Neuronal stem cell (in vitro differentiated cells): Measurements from ENCODE around the gene NOSTRIN.
"Not testable (repeated sequence)": the region's sequence is repeated elsewhere in the genome, so short reads cannot be mapped to it uniquely, and the experiment has no call there.

ENCODE experiments used
- DNase-seq: peaks from one replicate; pipeline ENCODE4 v3.0.0-alpha.2; 2013; ENCODE audit warnings: low spot score
- H2AFZ ChIP-seq: one replicate; pipeline ENCODE4 v1.6.1; 2013; ENCODE audit warnings: mild to moderate bottlenecking, low read length, inconsistent platforms
- H2AK5ac ChIP-seq: 2 replicates; pipeline ENCODE4 v1.6.1; 2013; ENCODE audit warnings: low read depth, mild to moderate bottlenecking, inconsistent platforms, low read length, moderate library complexity, mixed read lengths
- H2BK120ac ChIP-seq: 2 replicates; pipeline ENCODE4 v1.6.1; 2013; ENCODE audit warnings: low read depth, mild to moderate bottlenecking, inconsistent platforms, low read length, moderate library complexity, mixed read lengths
- H2BK12ac ChIP-seq: one replicate; pipeline ENCODE4 v1.6.1; 2013; ENCODE audit warnings: low read length, inconsistent platforms
- H2BK15ac ChIP-seq: 2 replicates; pipeline ENCODE4 v1.6.1; 2013; ENCODE audit warnings: mild to moderate bottlenecking, low read length, inconsistent platforms, mixed read lengths
- H2BK5ac ChIP-seq: one replicate; pipeline ENCODE4 v1.6.1; 2013; ENCODE audit warnings: inconsistent platforms, mild to moderate bottlenecking, low read length, moderate library complexity
- H3K14ac ChIP-seq: one replicate; pipeline ENCODE4 v1.6.1; 2013; ENCODE audit warnings: low read length, inconsistent platforms
- H3K18ac ChIP-seq: 2 replicates; pipeline ENCODE4 v1.6.1; 2013; ENCODE audit warnings: low read length, inconsistent platforms
- H3K23ac ChIP-seq: 2 replicates; pipeline ENCODE4 v1.6.1; 2013; ENCODE audit warnings: low read depth, mild to moderate bottlenecking, mixed read lengths, low read length, inconsistent platforms; ENCODE audit not compliant: poor library complexity
- H3K27ac ChIP-seq: replicated peaks from 3 replicates; pipeline ENCODE4 v1.5.1; 2013; ENCODE audit warnings: low read length, inconsistent platforms
- H3K27me3 ChIP-seq, 3 experiments: 2 replicates each; pipeline ENCODE4 v1.6.1; 2013; ENCODE audit warnings: low read length in 3 of 3, mild to moderate bottlenecking in 2 of 3, inconsistent platforms in 1 of 3, low read depth in 1 of 3, mixed read lengths in 1 of 3, moderate library complexity in 1 of 3; ENCODE audit not compliant: control insufficient read depth in 3 of 3, insufficient read depth in 3 of 3
- H3K36me3 ChIP-seq, 2 donors: replicated peaks in 1 of 2; 2 replicates each; pipeline ENCODE4 v1.6.1; 2013; ENCODE audit warnings: low read length in 2 of 2; ENCODE audit not compliant: control insufficient read depth in 2 of 2, insufficient read depth in 2 of 2
- H3K4ac ChIP-seq: 2 replicates; pipeline ENCODE4 v1.6.1; 2013; ENCODE audit warnings: inconsistent platforms, mild to moderate bottlenecking, low read length, moderate library complexity
- H3K4me1 ChIP-seq, 2 donors: 1 replicate in 1 of 2; 2 replicates in 1 of 2; pipeline ENCODE4 v1.6.1; 2013; ENCODE audit warnings: low read length in 2 of 2, low read depth in 1 of 2; ENCODE audit not compliant: control insufficient read depth in 2 of 2, insufficient read depth in 1 of 2
- H3K4me2 ChIP-seq: one replicate; pipeline ENCODE4 v1.6.1; 2013; ENCODE audit warnings: mild to moderate bottlenecking, low read length, inconsistent platforms; ENCODE audit not compliant: insufficient read depth, poor library complexity, severe bottlenecking
- H3K4me3 ChIP-seq, 2 donors: 2 replicates each; pipeline ENCODE4 v1.5.1; 2013; ENCODE audit warnings: low read length in 2 of 2, mild to moderate bottlenecking in 2 of 2, inconsistent platforms in 1 of 2, moderate library complexity in 1 of 2
- H3K79me1 ChIP-seq: one replicate; pipeline ENCODE4 v1.6.1; 2013; ENCODE audit warnings: low read depth, mild to moderate bottlenecking, inconsistent platforms, low read length, moderate library complexity
- H3K9ac ChIP-seq: one replicate; pipeline ENCODE4 v1.6.1; 2013; ENCODE audit warnings: mild to moderate bottlenecking, low read depth, low read length, inconsistent platforms; ENCODE audit not compliant: poor library complexity
- H3K9me3 ChIP-seq, 2 donors: replicated peaks in 1 of 2; 2 replicates each; pipeline versions ENCODE3 to v1.6.1; 2013; ENCODE audit warnings: low read length in 2 of 2, mild to moderate bottlenecking in 2 of 2, inconsistent platforms in 1 of 2, low read depth in 1 of 2, mixed read lengths in 1 of 2, moderate library complexity in 1 of 2; ENCODE audit not compliant: control insufficient read depth in 2 of 2, insufficient read depth in 1 of 2
- H4K8ac ChIP-seq: one replicate; pipeline ENCODE4 v1.6.1; 2013; ENCODE audit warnings: low read depth, mild to moderate bottlenecking, inconsistent platforms, low read length, moderate library complexity
- H4K91ac ChIP-seq: one replicate; pipeline ENCODE4 v1.6.1; 2013; ENCODE audit warnings: low read length, low read depth, mild to moderate bottlenecking, inconsistent platforms; ENCODE audit not compliant: poor library complexity
- WGBS, 2 donors: extraction: QIAGEN DNeasy Blood & Tissue Kit; methylation state at CpG; one replicate each; pipeline ENCODE4 v1.1.7; 2013; ENCODE audit warnings: missing lambda C conversion rate in 2 of 2, mixed read lengths in 1 of 2; ENCODE audit not compliant: insufficient read length in 2 of 2, insufficient replicate concordance in 1 of 2; ENCODE audit errors: extremely low coverage in 2 of 2; 5-methylcytosine and 5-hydroxymethylcytosine counted together

NOSTRIN gene

DNA sequence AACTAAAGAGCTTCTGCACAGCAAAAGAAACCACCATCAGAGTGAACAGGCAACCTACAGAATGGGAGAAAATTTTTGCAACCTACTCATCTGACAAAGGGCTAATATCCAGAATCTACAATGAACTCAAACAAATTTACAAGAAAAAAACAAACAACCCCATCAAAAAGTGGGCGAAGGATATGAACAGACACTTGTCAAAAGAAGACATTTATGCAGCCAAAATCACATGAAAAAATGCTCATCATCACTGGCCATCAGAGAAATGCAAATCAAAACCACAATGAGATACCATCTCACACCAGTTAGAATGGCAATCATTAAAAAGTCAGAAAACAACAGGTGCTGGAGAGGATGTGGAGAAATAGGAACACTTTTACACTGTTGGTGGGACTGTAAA, 67.9 kb downstream of the NOSTRIN start:
- not testable (repeated sequence) for H3K14ac ChIP-seq, H3K4me2 ChIP-seq, H3K79me1 ChIP-seq, H3K4ac ChIP-seq, H3K9ac ChIP-seq, H2AK5ac ChIP-seq, H2BK15ac ChIP-seq, DNase-seq, H4K8ac ChIP-seq, H4K91ac ChIP-seq, H2AFZ ChIP-seq, H2BK12ac ChIP-seq, H3K18ac ChIP-seq, H2BK120ac ChIP-seq, H3K4me1 ChIP-seq, H3K27ac ChIP-seq, H2BK5ac ChIP-seq, H3K27me3 ChIP-seq, H3K23ac ChIP-seq, H3K4me3 ChIP-seq, H3K9me3 ChIP-seq
- peaks cover 2 to 45% of the 10 kb centered on the region in 2 donors for H3K36me3 ChIP-seq
- no CpG with 5 or more reads among the region's 1 CpG for WGBS, 2 donors

- no CpG with 5 or more reads among the region's 4 CpGs for WGBS, 2 donors
These were observed 68.4 kb downstream of the NOSTRIN start for GRCh38 chr2:168870824-168871223.

DNA sequence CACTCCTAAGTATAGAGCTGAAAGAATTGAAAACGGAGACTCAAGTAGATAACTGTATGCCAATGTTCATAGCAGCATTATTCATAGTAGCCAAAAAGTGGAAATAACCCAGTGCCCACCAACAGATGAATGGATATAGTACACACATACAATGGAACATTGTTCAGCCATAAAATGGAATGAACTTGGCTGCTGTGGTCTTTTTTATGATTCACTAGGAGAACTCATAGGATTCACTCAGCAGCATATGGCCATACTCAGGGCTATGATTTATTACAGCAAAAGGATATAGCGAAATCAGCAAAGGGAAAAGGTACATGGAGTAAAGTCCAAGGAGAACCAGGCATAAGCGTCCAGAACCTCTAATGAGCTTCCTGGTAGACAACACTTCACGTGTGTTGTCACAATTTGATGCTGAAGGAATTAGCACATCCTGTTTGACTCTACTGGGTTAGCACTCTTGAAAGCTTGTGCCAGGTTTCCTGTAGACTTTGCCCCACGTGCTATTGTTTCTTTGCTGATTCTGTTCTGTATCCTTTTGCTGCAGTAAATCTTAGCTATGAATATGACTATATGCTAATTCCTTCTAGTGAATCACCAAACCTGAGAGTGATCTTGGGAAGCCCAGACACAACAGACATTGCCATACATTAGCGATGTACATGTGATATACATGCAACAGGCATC, 72.1 kb downstream of the NOSTRIN start:
- Histone ChIP-seq H2AK5ac (no peak overlapping the region), H3K36me3 (peaks cover 2 to 68% of the 10 kb centered on the region in 2 donors), H3K4me2 (no peak overlapping the region), H2BK120ac (no peak overlapping the region), H3K27ac (no peak overlapping the region), H3K4me3 (no peak overlapping the region), H2BK5ac (no peak overlapping the region), H2AFZ (no peak overlapping the region), H3K23ac (no peak overlapping the region), H4K8ac (no peak overlapping the region), H3K27me3 (no peaks in the 10 kb centered on the region), H3K18ac (no peak overlapping the region), H3K14ac (no peak overlapping the region), H3K4me1 (no peaks in the 10 kb centered on the region), H3K4ac (no peak overlapping the region), H2BK15ac (no peak overlapping the region), H3K9ac (no peak overlapping the region), H3K79me1 (no peaks in the 10 kb centered on the region), H2BK12ac (no peak overlapping the region), H4K91ac (no peak overlapping the region), H3K9me3 (no peaks in the 10 kb centered on the region)
- no peak for DNase-seq
- WGBS, 2 donors = no CpG with 5 or more reads among the region's 6 CpGs

More at GRCh38 chr2:168870824-168871223, 68.4 kb downstream of the NOSTRIN start:
- H4K91ac ChIP-seq, H3K27me3 ChIP-seq, H3K23ac ChIP-seq, H3K9ac ChIP-seq, H2BK12ac ChIP-seq, H3K79me1 ChIP-seq, H2BK120ac ChIP-seq, H2AFZ ChIP-seq, H3K18ac ChIP-seq, H3K9me3 ChIP-seq, H3K4me3 ChIP-seq, H3K27ac ChIP-seq, H4K8ac ChIP-seq, DNase-seq, H2AK5ac ChIP-seq, H3K4ac ChIP-seq, H2BK5ac ChIP-seq, H2BK15ac ChIP-seq, H3K4me2 ChIP-seq, H3K4me1 ChIP-seq, H3K14ac ChIP-seq: not testable (repeated sequence)
- peaks cover 2 to 49% of the 10 kb centered on the region in 2 donors for H3K36me3 ChIP-seq

DNA sequence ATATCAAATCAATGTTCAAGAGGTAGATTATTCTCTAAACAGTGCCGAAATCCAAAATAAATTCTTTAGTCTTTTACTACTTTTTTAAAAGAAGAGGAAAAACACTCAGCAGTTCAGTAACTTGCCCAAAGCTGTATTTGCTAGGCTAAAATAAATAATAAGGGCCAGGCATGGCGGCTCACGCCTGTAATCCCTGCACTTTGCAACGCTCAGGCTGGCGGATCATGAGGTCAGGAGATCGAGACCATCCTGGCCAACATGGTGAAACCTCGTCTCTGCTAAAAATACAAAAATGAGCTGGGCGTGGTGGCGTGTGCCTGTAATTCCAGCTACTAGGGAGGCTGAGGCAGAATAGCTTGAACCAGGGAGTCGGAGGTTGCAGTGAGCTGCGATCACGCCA, 79.7 kb downstream of the NOSTRIN start:
- not testable (repeated sequence) for H4K8ac ChIP-seq, H2AFZ ChIP-seq, H3K4me1 ChIP-seq, H3K27ac ChIP-seq, H3K14ac ChIP-seq, H3K9me3 ChIP-seq, H2BK12ac ChIP-seq, H2BK5ac ChIP-seq, H4K91ac ChIP-seq, H3K79me1 ChIP-seq, H3K4ac ChIP-seq, H3K4me2 ChIP-seq, H3K4me3 ChIP-seq, H3K9ac ChIP-seq, H3K18ac ChIP-seq, H2BK15ac ChIP-seq, H2AK5ac ChIP-seq, H3K23ac ChIP-seq, H3K27me3 ChIP-seq, H2BK120ac ChIP-seq, DNase-seq
- H3K36me3 ChIP-seq = peaks cover 0 to 57% of the 10 kb centered on the region in 2 donors
- whole genome bisulfite sequencing, 2 donors = no CpG with 5 or more reads among the region's 12 CpGs
